ENCODE measurements around the gene DPH3.

GRCh38 chr3:16253601-16254000 lies 11.1 kb downstream of the DPH3 start:
- TF ChIP-seq ZNF583 (CRISPR knock-in tag; IDR thresholded peaks at IDR 0.05) (no peak), ZNF175 (CRISPR knock-in tag; IDR thresholded peaks at IDR 0.05; ENCODE audit: low read depth) (no peak), BDP1 (IDR thresholded peaks at IDR 0.05; ENCODE audit: insufficient read depth, insufficient read length) (no peak), CTCF (IDR thresholded peaks at IDR 0.05 in 2 of 3, conservative IDR thresholded peaks at IDR 0.05 in 1 of 3; ENCODE audit: insufficient read depth in 2 of 3, low read depth in 1 of 3, low read length in 3 of 3) (no peak), REST (IDR thresholded peaks at IDR 0.05; ENCODE audit: borderline replicate concordance) (no peak), REST (CRISPR knock-in tag; IDR thresholded peaks at IDR 0.05; ENCODE audit: low read depth) (no peak), POLR2AphosphoS5 (IDR thresholded peaks at IDR 0.05; ENCODE audit: control insufficient read depth, insufficient read depth, low read depth, low read length) (no peak), CUX1 (CRISPR knock-in tag; IDR thresholded peaks at IDR 0.05) (no peak)

Measured in K562 (cell line).